Measurements from ENCODE around the gene OR10H5.
"Not testable (repeated sequence)": the region's sequence is repeated elsewhere in the genome, so short reads cannot be mapped to it uniquely, and the experiment has no call there.

OR10H5 gene

DNA sequence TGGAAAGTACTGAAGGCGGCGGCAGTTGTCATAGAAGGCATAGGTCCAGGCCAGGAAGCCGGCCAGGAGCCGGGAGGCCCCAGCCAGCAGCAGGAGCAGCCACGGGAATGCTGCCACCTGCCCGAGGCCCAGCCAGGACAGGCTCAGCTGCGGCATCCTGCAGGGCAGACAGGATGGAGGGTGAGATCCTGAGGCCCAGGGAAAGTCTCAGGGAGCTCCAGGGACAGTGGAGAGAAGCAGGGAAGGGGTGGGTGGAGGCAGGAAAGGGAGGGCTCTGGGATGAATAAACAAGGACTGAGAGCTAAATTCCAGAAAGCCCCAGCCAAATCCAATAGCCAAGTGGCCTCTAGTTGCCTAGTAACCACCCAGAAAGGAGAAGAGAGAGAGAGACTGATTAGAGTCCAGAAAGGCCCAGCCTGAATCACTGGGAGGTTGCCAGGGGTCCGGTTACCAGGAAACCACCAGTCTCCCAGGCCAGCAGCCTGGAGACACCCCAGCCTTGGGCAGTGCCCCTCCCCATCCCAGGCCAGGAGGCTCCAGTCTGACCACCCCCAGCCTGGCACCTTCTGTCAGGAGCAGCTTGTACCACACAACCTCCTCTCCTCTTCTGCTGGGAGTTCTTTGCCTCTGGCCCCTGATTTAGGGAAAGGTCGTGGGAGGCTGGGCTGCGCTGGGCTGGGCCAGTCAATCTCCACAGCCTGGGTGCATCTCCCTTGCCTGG lies 7.5 kb upstream of the OR10H5 start:
- Histone ChIP-seq H3K4me3 (ENCODE audit: low read depth, low read length) (no peak overlapping the region), H3K36me3 (ENCODE audit: control insufficient read depth, insufficient read depth, low read length) (no peaks in the 10 kb centered on the region), H3K27me3 (ENCODE audit: control insufficient read depth, insufficient read depth, low read length) (no peaks in the 10 kb centered on the region), H3K9me3 (ENCODE audit: control insufficient read depth, insufficient read depth, low read length) (no peaks in the 10 kb centered on the region), H3K4me1 (ENCODE audit: control insufficient read depth, insufficient read depth, low read length) (no peaks in the 10 kb centered on the region), H3K9ac (ENCODE audit: low read depth, low read length) (no peak overlapping the region)

DNA sequence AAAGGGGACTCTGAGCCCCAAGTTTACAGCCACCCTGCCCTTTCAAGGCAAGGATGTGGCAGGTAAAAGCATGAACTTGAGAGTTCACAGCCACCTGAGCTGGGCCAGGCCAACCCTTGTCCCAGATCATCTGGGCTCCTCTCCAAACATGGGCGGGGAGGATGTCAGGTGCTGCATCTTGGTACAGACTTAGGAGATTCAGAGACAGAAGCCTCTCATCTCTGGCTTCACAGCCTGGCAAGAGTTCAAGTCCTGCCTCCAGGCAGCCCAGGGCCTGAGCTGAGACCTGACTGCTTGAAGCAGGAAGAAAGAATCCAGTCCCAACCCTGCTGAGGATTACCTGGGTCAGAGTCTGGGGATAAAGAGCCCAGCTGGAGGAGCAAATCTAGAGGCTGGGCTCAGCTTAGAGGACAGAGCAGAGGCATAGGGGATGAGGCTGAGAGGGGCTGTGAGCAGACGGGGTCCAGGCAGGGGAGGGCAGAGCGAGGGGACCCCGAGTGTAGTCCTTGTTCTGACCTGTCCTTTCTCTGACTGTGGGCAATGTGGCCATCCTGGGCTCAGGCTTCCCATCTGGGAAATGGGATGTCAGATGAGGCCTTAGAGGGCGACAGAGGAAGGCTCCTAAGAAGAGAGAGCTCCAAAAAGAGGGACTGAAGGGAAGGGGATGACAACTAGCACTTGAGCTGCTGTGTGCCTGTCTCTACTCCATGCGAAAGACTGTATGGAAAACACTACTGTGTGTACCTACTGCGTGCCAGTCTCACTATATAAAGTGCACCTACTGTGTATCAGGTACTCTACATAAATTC lies 6.6 kb upstream of the OR10H5 start:
- H3K9me3 ChIP-seq (ENCODE audit: control insufficient read depth, insufficient read depth, low read length): no peaks in the 10 kb centered on the region
- no peak overlapping the region for H3K4me3 ChIP-seq (ENCODE audit: low read depth, low read length)
- no peaks in the 10 kb centered on the region for H3K27me3 ChIP-seq (ENCODE audit: control insufficient read depth, insufficient read depth, low read length)
- H3K36me3 ChIP-seq (ENCODE audit: control insufficient read depth, insufficient read depth, low read length): no peaks in the 10 kb centered on the region
- no peak overlapping the region for H3K9ac ChIP-seq (ENCODE audit: low read depth, low read length)
- H3K4me1 ChIP-seq (ENCODE audit: control insufficient read depth, insufficient read depth, low read length): no peaks in the 10 kb centered on the region

DNA sequence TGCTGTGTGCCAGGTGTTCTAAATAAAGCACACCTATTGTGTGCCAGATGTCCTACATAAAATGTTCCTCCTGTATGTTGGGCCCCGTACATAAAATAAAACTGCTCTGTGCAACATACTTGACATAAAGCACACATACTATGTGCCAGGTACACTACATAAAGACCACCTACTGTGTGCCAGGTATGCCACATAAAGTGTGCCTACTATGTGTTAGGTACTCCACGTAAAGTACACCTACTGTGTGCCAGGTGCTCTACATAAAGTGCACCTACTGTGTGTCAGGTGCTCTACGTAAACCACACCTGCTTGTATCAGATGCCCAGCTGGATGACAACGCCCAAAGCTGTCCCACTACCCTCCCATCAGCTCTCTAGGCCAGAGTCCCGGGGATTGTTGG lies 5.8 kb upstream of the OR10H5 start:
- no peaks in the 10 kb centered on the region for H3K9me3 ChIP-seq (ENCODE audit: control insufficient read depth, insufficient read depth, low read length)
- no peaks in the 10 kb centered on the region for H3K36me3 ChIP-seq (ENCODE audit: control insufficient read depth, insufficient read depth, low read length)
- no peaks in the 10 kb centered on the region for H3K4me1 ChIP-seq (ENCODE audit: control insufficient read depth, insufficient read depth, low read length)
- H3K4me3 ChIP-seq (ENCODE audit: low read depth, low read length): no peak overlapping the region
- H3K27me3 ChIP-seq (ENCODE audit: control insufficient read depth, insufficient read depth, low read length): no peaks in the 10 kb centered on the region
- no peak overlapping the region for H3K9ac ChIP-seq (ENCODE audit: low read depth, low read length)

- no peaks in the 10 kb centered on the region for H3K36me3 ChIP-seq (ENCODE audit: control insufficient read depth, insufficient read depth, low read length)
- H3K27me3 ChIP-seq (ENCODE audit: control insufficient read depth, insufficient read depth, low read length): no peaks in the 10 kb centered on the region
- no peak overlapping the region for H3K4me3 ChIP-seq (ENCODE audit: low read depth, low read length)
- H3K9ac ChIP-seq (ENCODE audit: low read depth, low read length): no peak overlapping the region
- H3K9me3 ChIP-seq (ENCODE audit: control insufficient read depth, insufficient read depth, low read length): no peaks in the 10 kb centered on the region
- H3K4me1 ChIP-seq (ENCODE audit: control insufficient read depth, insufficient read depth, low read length): no peaks in the 10 kb centered on the region
Observed at GRCh38 chr19:15782211-15782610, 5.2 kb upstream of the OR10H5 start.

GRCh38 chr19:15782896-15783295 lies 4.6 kb upstream of the OR10H5 start:
- H3K9me3 ChIP-seq (ENCODE audit: control insufficient read depth, insufficient read depth, low read length); H3K4me3 ChIP-seq (ENCODE audit: low read depth, low read length); H3K27me3 ChIP-seq (ENCODE audit: control insufficient read depth, insufficient read depth, low read length): not testable (repeated sequence)

DNA sequence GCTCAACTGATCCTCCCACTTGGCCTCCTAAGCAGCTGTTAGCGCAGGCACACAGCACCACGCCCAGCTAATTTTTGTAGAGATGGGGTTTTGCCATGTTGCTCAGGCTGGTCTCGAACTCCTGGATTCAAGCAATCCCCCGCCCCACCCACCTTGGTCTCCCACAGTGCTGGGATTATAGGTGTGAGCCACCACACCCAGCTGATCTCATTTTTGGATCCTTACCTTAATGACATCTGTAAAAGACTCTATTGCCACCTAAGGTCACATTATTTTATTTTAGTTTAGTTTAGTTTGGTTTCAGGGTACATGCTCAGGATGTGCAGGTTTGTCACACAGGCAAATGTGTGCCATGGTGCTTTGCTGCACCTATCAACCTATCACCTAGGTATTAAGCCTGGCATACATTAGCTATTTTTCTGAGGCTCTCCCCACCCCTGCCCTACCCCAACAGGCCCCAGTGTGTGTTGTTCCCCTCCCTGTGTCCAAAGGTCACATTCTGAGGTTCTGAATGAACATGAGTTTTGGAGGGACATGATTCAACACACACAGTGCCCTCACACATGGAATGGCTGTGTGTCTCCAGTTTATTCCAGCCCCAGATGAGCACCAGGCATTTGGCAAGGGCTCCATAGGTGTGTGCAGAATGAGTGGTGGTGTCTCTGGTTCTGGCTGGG lies 1.3 kb downstream of the OR10H5 start:
- H3K4me1 ChIP-seq (ENCODE audit: control insufficient read depth, insufficient read depth, low read length): no peaks in the 10 kb centered on the region
- H3K9me3 ChIP-seq (ENCODE audit: control insufficient read depth, insufficient read depth, low read length): no peaks in the 10 kb centered on the region
- H3K9ac ChIP-seq (ENCODE audit: low read depth, low read length): no peak overlapping the region
- H3K4me3 ChIP-seq (ENCODE audit: low read depth, low read length): no peak overlapping the region
- no peaks in the 10 kb centered on the region for H3K27me3 ChIP-seq (ENCODE audit: control insufficient read depth, insufficient read depth, low read length)
- no peaks in the 10 kb centered on the region for H3K36me3 ChIP-seq (ENCODE audit: control insufficient read depth, insufficient read depth, low read length)

More at GRCh38 chr19:15782896-15783295, 4.6 kb upstream of the OR10H5 start:
- H3K4me1 ChIP-seq (ENCODE audit: control insufficient read depth, insufficient read depth, low read length); H3K9ac ChIP-seq (ENCODE audit: low read depth, low read length); H3K36me3 ChIP-seq (ENCODE audit: control insufficient read depth, insufficient read depth, low read length): not testable (repeated sequence)

GRCh38 chr19:15790096-15790495 lies 2.6 kb downstream of the OR10H5 start:
- Histone ChIP-seq H3K9me3 (ENCODE audit: control insufficient read depth, insufficient read depth, low read length) (no peaks in the 10 kb centered on the region), H3K4me1 (ENCODE audit: control insufficient read depth, insufficient read depth, low read length) (no peaks in the 10 kb centered on the region), H3K36me3 (ENCODE audit: control insufficient read depth, insufficient read depth, low read length) (no peaks in the 10 kb centered on the region), H3K27me3 (ENCODE audit: control insufficient read depth, insufficient read depth, low read length) (no peaks in the 10 kb centered on the region), H3K9ac (ENCODE audit: low read depth, low read length) (no peak overlapping the region), H3K4me3 (ENCODE audit: low read depth, low read length) (no peak overlapping the region)

DNA sequence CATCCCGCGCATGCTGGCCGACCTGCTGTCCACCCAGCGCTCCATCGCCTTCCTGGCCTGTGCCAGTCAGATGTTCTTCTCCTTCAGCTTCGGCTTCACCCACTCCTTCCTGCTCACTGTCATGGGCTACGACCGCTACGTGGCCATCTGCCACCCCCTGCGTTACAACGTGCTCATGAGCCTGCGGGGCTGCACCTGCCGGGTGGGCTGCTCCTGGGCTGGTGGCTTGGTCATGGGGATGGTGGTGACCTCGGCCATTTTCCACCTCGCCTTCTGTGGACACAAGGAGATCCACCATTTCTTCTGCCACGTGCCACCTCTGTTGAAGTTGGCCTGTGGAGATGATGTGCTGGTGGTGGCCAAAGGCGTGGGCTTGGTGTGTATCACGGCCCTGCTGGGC lies 6.8 kb downstream of the OR10H5 start:
- H3K4me3 ChIP-seq (ENCODE audit: low read depth, low read length); H3K9ac ChIP-seq (ENCODE audit: low read depth, low read length); H3K27me3 ChIP-seq (ENCODE audit: control insufficient read depth, insufficient read depth, low read length); H3K9me3 ChIP-seq (ENCODE audit: control insufficient read depth, insufficient read depth, low read length); H3K36me3 ChIP-seq (ENCODE audit: control insufficient read depth, insufficient read depth, low read length); H3K4me1 ChIP-seq (ENCODE audit: control insufficient read depth, insufficient read depth, low read length): not testable (repeated sequence)

- peaks cover 17% of the 10 kb centered on the region for H3K27me3 ChIP-seq (ENCODE audit: control insufficient read depth, insufficient read depth, low read length)
- no peak overlapping the region for H3K9ac ChIP-seq (ENCODE audit: low read depth, low read length)
- H3K36me3 ChIP-seq (ENCODE audit: control insufficient read depth, insufficient read depth, low read length): no peaks in the 10 kb centered on the region
- no peaks in the 10 kb centered on the region for H3K4me1 ChIP-seq (ENCODE audit: control insufficient read depth, insufficient read depth, low read length)
- H3K4me3 ChIP-seq (ENCODE audit: low read depth, low read length): no peak overlapping the region
- no peaks in the 10 kb centered on the region for H3K9me3 ChIP-seq (ENCODE audit: control insufficient read depth, insufficient read depth, low read length)
Observed at GRCh38 chr19:15810335-15810734, 22.9 kb downstream of the OR10H5 start.

GRCh38 chr19:15811476-15811875 lies 24.0 kb downstream of the OR10H5 start:
- Histone ChIP-seq H3K4me1 (ENCODE audit: control insufficient read depth, insufficient read depth, low read length) (no peaks in the 10 kb centered on the region), H3K36me3 (ENCODE audit: control insufficient read depth, insufficient read depth, low read length) (no peaks in the 10 kb centered on the region), H3K27me3 (ENCODE audit: control insufficient read depth, insufficient read depth, low read length) (peaks cover 17% of the 10 kb centered on the region), H3K4me3 (ENCODE audit: low read depth, low read length) (no peak overlapping the region), H3K9me3 (ENCODE audit: control insufficient read depth, insufficient read depth, low read length) (no peaks in the 10 kb centered on the region), H3K9ac (ENCODE audit: low read depth, low read length) (no peak overlapping the region)

DNA sequence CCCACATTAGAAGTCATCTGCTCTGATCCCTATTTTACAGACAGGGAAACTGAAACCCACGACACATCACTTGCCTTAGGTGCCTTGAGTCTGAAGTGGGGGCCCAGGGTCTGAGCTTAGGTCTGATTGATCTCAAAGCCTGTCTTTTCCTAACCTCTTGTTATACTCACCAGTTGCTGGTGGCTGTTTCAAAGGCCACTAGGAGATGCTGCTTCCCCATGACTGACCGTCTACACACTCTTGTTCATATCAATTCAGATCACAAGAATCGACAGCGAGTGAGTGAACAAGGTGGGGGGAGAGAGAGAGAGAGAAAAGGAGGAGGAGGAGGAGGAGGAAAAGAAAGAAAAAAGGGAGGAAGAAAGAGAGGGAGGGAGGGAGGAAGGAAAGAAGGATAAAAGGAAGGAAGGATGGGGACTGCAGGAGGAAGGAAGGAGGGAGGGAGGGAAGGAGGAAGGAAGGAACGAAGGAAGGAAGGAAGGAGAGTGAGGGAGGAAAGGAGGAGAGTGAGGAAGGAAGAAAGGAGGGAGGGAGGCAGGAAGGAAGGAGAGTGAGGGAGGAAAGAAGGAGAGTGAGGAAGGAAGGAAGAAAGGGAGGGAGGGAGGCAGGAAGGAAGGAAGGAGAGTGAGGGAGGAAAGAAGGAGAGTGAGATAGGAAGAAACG lies 24.7 kb downstream of the OR10H5 start:
- H3K9ac ChIP-seq (ENCODE audit: low read depth, low read length): no peak overlapping the region
- H3K4me3 ChIP-seq (ENCODE audit: low read depth, low read length): no peak overlapping the region
- H3K9me3 ChIP-seq (ENCODE audit: control insufficient read depth, insufficient read depth, low read length): no peaks in the 10 kb centered on the region
- peaks cover 17% of the 10 kb centered on the region for H3K27me3 ChIP-seq (ENCODE audit: control insufficient read depth, insufficient read depth, low read length)
- no peaks in the 10 kb centered on the region for H3K4me1 ChIP-seq (ENCODE audit: control insufficient read depth, insufficient read depth, low read length)
- no peaks in the 10 kb centered on the region for H3K36me3 ChIP-seq (ENCODE audit: control insufficient read depth, insufficient read depth, low read length)
